ENCODE results near the gene PDP2.
"Not testable (repeated sequence)": the region's sequence is repeated elsewhere in the genome, so short reads cannot be mapped to it uniquely, and the experiment has no call there.

The PDP2 gene

GRCh38 chr16:66919569-66920298 lies 39.4 kb downstream of the PDP2 start:
- DNase-seq (ENCODE audit: low read depth in 2 of 2) = no peak

- no peak for DNase-seq (ENCODE audit: low read depth in 2 of 2)
These were observed 39.9 kb downstream of the PDP2 start for GRCh38 chr16:66920299-66920590.

DNA sequence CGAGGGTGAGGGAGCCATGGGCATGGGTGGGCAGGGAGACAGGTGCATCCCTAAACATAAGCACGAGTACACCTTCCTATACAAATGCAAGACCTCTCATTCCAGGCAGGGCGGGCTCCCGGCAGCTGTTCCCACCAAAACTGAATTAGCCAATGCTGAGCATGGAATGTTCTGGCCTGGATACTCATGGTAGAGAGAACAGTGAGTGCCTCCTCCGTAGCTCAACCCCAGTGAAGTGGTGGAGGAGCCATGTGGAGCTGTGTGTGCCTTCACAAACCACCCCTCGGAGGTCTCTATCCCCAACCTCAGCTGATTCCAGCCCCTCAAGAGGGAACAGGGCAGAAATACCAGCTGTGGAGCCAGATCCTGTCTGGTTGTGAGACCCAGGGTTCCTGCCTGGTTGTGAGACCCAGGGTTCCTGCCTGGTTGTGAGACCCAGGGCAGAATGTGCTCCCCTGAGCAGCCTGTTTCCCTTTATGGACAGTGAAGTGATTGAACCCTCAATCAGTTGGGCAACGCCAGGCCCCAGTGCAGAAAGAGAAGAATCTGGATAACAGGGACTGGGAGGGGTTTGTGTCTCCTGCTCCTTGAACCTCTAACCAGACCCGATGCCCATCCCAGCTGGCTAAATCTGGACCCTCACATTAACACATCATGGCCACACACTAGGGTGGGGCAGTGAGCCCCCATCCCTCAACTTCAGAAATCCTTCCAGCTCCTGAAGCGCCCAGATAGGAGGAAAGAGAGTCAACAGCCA lies 40.8 kb downstream of the PDP2 start:
- no peak for DNase-seq (ENCODE audit: low read depth in 2 of 2)

- DNase-seq (ENCODE audit: low read depth in 2 of 2) = no peak
These were observed 41.6 kb downstream of the PDP2 start for GRCh38 chr16:66921729-66922450.

GRCh38 chr16:66923247-66923731 lies 43.0 kb downstream of the PDP2 start:
- DNase-seq (ENCODE audit: low read depth in 2 of 2) = no peak

DNA sequence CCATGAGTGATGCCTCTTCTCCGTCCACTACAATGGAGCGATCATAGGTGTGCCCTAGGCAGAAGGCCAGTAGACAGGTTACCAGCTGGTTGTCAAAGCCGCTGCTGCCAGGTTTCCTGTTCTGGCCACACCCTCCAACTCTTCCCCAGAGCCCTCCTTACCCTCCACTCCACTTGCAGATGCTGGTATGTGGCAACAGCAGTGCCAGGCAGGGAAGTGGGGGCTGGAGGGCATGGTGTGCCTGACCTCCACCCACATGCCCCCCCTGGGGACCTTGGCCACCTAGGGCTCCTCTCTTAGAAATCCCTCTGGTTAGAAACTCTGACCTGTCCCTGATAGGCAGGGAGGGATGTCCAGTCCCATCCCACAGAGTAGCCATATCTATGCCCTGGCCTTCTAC lies 43.6 kb downstream of the PDP2 start:
- DNase-seq (ENCODE audit: low read depth in 2 of 2) = no peak

DNA sequence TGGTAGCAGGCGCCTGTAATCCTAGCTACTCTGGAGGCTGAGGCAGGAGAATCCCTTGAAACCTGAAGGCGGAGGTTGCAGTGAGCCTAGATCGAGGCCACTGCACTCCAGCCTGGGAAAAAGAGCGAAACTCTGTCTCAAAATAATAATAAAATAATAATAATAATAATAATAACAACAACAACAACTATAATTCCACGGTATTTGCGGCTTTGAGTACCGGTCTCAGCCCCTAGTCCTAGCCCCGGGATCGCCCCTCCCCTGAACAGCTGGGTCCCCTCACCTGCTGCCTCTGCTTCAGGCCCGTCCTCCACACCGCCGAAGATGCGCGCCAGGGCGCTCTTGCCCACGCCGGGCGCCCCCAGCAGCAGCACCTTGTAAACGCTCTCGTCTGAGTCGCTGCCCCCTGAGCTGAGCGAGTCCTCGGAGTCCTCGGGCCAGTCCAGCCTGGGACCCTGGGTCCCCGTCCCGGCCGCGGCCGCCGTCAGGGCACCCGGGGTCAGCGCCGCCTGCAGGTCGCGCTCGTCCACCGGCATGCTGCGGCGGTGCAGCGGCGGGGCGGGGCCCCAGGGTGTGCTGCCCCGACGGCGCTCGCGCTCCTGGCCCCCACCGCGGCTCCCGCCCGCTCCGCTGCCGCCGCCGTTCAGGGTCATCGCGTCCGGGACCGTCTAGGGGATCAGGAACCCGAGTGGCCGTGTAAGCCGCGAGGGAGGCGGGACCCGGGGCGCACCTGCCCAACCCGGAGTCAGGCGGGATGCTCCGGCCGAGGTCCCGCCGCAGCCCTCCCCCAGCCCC lies 44.4 kb downstream of the PDP2 start:
- DNase-seq (ENCODE audit: low read depth in 2 of 2) = no peak

DNA sequence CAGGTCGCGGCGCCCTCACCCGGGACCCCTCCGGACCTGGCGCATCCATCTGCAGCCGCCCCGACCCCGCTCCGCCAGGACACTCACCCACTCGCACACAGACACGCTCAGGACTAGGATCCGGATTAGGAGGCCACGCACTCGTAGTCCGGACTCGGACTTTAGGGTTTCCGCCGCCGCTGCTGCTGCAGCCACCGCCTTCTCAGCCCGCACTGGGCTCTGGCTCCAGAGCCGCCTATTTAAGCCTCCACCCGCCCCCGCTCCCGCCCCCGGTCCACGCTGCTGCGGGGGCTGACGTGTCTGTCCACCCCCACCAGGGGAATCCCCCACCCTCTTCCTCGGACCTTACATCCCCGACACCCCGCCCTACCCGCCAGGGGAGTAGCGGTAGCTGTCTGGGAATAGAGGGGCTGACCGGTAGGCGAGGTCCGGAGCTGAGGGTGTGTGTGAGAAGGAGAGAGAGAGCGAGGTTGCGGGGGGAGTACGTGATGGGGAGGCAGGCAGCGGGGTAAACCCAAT lies 45.1 kb downstream of the PDP2 start, which contains the start of gene RRAD:
Gene RRAD, minus strand, starts transcription at position 214 of the 519 bp plus-strand sequence. CDS start 356 bp downstream, outside the sequence.
- no peak for DNase-seq (ENCODE audit: low read depth in 2 of 2)

DNA sequence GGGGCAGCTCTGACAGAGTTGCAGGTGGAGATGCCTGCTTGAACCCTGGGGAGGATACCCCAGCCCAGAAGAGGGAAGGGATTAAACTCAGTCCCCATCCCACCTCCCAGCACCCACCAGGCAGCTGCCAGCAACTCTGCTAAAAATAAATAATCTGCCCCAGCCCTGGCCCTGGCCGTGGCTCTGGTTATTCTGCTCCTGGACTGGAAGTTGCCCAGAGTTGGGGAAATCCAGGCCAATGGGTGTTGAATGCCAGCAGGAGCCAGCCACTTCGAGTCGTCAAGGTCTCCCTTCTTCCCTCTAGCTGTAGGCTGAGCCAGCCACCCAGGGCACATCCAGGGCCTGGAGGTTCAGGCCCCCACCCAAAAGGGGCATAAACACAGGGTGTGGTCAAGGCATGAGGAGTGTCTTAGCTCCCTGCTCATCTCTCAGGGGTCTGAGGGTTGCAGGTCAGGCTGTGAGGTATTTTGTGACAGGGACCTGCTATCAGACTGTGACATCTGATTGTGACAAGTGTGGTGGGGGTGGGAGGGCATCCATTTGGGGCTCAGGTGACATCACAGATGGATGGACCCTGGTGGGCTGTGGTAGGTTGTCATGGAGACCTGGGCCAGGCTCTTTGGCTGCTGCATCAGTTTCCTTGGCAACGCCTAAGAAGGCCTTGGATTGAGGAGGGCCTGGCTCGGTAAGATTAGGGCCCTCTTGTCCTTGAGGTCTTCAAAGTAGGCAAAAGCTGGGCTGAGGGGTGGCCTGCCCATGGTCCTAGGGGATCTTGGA lies 46.0 kb downstream of the PDP2 start:
- DNase-seq (ENCODE audit: low read depth in 2 of 2) = no peak

DNA sequence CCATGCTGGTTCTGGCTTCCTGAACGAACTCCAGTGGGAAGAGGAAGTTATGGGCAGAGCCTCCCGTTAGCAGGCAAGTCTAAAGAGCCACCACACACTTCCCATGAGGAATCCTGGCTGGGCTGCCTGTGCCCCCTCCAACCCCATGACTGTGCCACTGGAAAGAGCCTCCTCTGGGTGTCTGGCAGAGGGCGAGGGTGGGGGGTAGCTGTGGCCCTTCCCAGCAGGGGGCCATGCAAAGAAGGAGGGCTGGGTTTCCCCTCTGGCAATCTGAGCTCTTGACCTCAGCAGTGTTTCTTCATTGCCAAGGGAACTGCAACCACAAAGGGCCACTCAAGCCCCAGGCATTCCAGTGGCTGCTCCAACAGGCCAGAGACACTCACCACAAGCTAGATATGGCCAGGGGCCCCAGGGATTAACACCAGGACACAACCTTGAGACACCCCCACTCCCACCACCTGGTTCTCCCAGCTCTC lies 46.7 kb downstream of the PDP2 start:
- DNase-seq (ENCODE audit: low read depth in 2 of 2) = no peak

GRCh38 chr16:66927918-66928649 lies 47.8 kb downstream of the PDP2 start:
- no peak for DNase-seq (ENCODE audit: low read depth in 2 of 2)

DNA sequence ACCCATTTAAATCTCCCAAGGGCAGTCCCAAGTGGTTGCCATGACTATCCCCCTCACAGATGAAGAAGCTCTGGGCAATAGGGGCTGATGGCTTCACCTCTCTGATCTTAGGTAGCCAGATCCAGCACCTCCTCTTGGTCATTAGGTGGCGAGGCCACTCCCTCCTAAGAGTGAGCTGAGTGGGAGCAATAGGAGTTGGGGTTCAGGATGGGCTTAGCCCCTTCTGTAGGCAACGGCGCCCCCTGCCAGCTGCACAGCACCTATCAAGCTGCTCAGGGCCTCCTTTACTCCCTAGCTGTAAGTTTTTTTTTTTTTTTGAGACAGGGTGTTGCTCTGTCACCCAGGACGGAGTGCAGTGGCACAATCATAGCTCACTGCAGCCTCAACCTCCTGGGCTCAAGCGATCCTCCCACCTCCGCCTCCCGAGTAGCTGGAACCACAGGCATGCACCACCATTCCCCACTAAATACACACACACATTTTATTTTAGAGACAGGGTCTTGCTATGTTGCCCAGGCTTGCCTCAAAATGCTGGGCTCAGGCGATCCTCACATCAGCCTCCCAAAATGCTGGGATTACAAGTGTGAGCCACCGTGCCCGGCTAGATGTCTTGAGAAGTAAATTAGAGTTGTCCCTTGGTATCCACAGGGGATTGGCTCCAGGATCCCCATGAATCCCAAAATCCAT lies 48.5 kb downstream of the PDP2 start:
- no peak for DNase-seq (ENCODE audit: low read depth in 2 of 2)

GRCh38 chr16:66930189-66930588 lies 49.9 kb downstream of the PDP2 start:
- DNase-seq (ENCODE audit: low read depth in 2 of 2) = no peak

- DNase-seq (ENCODE audit: low read depth in 2 of 2) = no peak
These were observed 51.4 kb downstream of the PDP2 start for GRCh38 chr16:66931665-66932064.

- no peak for DNase-seq (ENCODE audit: low read depth in 2 of 2)
These were observed 51.8 kb downstream of the PDP2 start for GRCh38 chr16:66932076-66932475.

DNA sequence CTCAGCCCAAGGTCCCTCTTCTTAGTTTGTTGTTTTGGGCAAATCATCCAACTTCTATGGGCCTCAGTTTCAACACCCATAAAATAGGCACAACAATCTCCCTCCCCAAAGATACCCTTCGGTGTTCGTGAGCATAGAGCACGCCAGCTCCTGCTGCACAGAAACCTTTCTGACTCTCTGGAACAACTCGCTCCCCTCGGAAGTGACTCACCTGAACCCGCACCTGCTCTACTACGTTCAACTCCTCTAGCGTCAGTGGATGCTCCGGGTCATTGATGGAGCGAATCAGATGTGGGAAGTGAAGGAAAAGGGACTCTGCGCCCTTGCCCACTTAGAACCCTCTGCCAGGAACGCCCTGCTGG lies 53.4 kb downstream of the PDP2 start:
- DNase-seq (ENCODE audit: low read depth in 2 of 2) = peak in 1 of 2 donors; percentile 40

DNA sequence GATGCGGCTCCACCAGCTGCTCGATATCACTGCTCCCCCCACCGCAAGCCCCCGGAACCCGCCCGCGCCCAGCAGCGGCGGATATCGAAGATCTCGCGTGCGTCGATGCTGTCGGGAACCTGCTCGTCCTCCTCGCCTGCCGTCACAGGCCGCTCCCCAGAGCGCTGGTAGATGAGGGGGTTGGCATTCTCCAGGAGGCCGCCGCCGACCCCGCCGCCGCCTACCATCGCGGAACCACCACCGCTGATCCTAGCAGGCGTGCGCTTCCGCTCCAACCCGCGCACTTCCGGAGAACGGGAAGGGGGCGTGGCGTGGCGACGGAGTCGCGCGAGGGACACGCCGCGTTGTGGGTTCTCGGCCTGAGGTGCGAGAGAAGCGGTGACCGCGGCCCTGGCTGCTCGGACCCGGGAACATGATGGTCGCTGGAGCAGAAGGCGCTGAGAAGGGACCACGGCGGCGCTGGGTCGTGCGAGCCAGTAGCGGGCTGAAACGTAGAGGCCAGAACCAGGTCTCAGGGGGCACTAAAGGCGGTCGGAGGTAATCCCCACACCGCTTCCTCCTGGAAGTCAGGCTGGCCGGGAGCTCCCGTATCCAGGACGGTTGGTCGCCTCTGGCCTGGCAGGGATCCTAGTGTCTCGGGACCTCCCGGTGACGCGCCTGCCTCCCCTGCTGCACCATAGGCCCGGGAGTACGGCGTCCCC lies 54.0 kb downstream of the PDP2 start, which contains the start of gene CIAO2B:
Gene CIAO2B, minus strand, starts transcription at position 265 of the 701 bp plus-strand sequence. Its CDS starts 38 bp downstream, at position 227.
- peak; percentile 78 to 82 for DNase-seq (ENCODE audit: low read depth in 2 of 2)

DNA sequence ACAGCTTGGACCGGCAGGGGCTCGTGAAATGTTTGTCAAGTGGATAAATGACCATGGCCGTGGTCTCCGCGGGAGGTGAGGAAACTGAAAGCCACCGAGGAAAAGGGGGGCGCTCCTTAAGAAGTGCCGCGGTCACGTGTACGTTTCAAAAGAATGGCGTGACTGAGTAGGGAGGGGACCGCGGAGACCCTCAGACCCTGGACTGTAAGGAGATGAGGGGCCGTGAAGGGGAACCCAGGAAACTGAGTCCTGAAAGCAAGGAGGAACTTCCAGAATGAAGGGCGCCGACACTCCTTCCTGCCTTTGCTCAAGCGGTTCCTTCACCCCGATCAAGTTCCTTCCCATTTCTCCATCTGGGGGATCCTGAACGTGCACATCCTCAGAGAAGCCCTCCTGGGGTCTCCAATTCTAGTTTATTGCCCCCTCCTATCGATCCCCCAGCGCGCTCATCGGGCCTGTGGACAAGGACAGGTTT lies 54.6 kb downstream of the PDP2 start:
- DNase-seq (ENCODE audit: low read depth in 2 of 2) = not testable (repeated sequence)

Data from stimulated activated CD8-positive, alpha-beta memory T cell treated with anti-CD3 and anti-CD28 coated beads, Interleukin-2, amount 100 ng/mL, for 1 hour (primary cell).